Chondrocyte (in vitro differentiated cells): Measurements from ENCODE around the gene DGCR2. TPM values are rescaled to one million over a fixed set of nuclear protein-coding genes. Genes with fewer than 3 reads are reported as not detected.
A peak's percentile ranks its signal among the peaks of the same experiment; 100 is the strongest.
"Not testable (repeated sequence)": the region's sequence is repeated elsewhere in the genome, so short reads cannot be mapped to it uniquely, and the experiment has no call there.

ENCODE experiments used
- DNase-seq: peaks from one replicate; pipeline ENCODE4 v3.0.0; 2021; ENCODE audit warnings: mixed read lengths, low spot score
- H3K27ac Mint-ChIP-seq: one replicate; pipeline ENCODE4 v1.8.0; 2021; ENCODE audit warnings: mild to moderate bottlenecking, moderate library complexity, mixed read lengths; ENCODE audit not compliant: unreplicated experiment
- H3K27me3 Mint-ChIP-seq: 2 replicates; pipeline ENCODE4 v1.8.0; 2021; ENCODE audit warnings: low read depth, mixed read lengths
- H3K36me3 Mint-ChIP-seq: 2 replicates; pipeline ENCODE4 v1.8.0; 2021; ENCODE audit warnings: low read depth, mixed read lengths
- H3K4me1 Mint-ChIP-seq: 2 replicates; pipeline ENCODE4 v1.8.0; 2021; ENCODE audit warnings: low read depth, mild to moderate bottlenecking, mixed read lengths
- H3K4me3 Mint-ChIP-seq: one replicate; pipeline ENCODE4 v1.8.0; 2021; ENCODE audit warnings: mild to moderate bottlenecking, moderate library complexity, mixed read lengths; ENCODE audit not compliant: unreplicated experiment
- H3K9me3 Mint-ChIP-seq: 2 replicates; pipeline ENCODE4 v1.8.0; 2021; ENCODE audit warnings: low read depth, mixed read lengths
- total RNA-seq: library from RNA; stranded (reverse); gene quantifications from 3 replicates; pipeline ENCODE4 v1.2.1, GENCODE V29; 2021
- TF ChIP-seq, protein P1 (sequence below): fragments of 200-600 bp; sonication (generic); IDR thresholded peaks from 2 replicates; pipeline ENCODE4 v1.5.0; 2021; ENCODE audit warnings: antibody characterized with exemption, mild to moderate bottlenecking, moderate library complexity

The DGCR2 gene
- total RNA-seq, 1 donor from 2014 or later, result 45.8 TPM

DNA sequence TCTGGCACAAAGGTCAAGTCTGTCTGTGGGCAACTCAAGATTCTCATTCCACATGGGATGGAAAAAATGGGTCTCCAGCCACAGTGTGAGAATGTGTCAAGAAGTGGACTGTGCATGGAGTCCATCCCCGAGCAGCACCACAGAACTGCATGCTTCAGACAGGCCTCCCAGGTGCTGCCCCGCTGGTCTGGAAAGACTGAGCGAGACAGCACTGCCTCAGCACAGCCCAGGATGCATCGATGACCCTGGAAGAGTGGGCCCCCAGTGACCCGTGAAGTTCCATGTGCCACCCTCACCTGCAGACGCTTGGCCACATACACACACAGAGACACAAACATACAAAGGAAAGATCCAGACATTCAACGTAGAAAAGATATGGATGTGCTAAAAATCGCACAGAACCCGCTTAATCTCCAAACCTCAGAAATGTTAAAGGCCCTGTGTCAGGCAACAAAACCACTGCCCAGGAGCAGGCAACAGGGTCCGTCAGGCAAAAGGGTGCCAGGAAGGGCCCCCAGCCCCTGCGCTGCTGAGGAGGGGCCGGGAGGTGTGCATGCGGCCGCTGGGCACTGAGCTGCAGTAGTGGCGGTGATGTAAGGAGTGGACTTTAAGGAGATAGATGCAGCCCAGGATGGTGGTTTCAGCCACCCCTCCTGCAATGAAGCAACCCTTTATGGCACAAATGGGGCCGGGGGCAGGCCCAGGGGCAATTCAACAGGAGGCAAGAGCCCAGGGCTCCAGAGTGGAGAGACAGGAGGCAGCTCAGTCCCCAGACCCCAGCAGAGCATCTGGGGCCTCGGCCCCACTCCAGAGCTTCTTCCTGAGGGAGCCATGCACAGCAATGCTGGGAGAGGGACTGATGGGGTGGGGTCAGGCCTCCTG lies 84.7 kb downstream of the DGCR2 start:
- H3K36me3 Mint-ChIP-seq, result peaks cover 15% of the 10 kb centered on the region
- DNase-seq, result no peak
- H3K4me1 Mint-ChIP-seq, result no peaks in the 10 kb centered on the region
- H3K4me3 Mint-ChIP-seq, result no peak overlapping the region
- TF ChIP-seq, protein P1, sequence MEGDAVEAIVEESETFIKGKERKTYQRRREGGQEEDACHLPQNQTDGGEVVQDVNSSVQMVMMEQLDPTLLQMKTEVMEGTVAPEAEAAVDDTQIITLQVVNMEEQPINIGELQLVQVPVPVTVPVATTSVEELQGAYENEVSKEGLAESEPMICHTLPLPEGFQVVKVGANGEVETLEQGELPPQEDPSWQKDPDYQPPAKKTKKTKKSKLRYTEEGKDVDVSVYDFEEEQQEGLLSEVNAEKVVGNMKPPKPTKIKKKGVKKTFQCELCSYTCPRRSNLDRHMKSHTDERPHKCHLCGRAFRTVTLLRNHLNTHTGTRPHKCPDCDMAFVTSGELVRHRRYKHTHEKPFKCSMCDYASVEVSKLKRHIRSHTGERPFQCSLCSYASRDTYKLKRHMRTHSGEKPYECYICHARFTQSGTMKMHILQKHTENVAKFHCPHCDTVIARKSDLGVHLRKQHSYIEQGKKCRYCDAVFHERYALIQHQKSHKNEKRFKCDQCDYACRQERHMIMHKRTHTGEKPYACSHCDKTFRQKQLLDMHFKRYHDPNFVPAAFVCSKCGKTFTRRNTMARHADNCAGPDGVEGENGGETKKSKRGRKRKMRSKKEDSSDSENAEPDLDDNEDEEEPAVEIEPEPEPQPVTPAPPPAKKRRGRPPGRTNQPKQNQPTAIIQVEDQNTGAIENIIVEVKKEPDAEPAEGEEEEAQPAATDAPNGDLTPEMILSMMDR, result no peak
- no peak overlapping the region for H3K27ac Mint-ChIP-seq
- no peaks in the 10 kb centered on the region for H3K9me3 Mint-ChIP-seq
- no peaks in the 10 kb centered on the region for H3K27me3 Mint-ChIP-seq

DNA sequence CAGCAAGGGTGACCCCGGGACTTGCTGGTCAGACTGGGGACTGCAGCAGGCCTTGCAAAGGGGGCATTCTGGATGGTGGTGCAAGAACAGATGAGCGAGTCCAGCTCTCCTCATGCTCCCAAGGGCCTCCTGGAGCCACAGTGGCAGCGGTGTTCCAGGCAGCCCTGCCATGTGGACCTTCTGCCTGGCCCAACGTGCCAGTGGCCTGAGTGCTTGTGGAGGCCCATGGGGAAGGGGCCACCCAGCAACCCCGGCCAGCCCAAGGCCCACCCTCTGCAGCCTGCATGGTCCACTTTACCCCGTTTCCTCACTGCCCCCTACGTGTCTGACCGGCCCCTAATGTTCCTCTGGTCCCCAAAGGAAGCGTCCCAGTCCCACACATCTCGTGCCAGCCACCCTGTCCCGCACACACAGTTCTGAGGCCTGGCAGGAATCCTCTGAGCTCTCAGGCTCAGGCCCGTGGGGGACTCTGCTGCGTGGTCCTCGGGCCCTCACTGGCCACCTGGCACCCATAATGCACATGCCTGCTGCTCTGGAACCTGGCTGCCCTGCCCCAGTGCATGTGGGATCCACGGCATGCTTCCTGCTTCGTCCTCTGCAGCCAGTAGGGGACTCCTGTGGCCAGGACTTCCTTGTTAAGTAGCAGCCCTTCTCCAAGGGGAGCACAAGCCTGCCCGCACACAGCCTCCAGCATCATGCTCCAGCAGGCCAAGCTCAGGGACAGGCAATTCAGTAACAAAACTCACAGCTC lies 85.5 kb downstream of the DGCR2 start:
- H3K27me3 Mint-ChIP-seq, result no peaks in the 10 kb centered on the region
- no peak for DNase-seq
- no peak overlapping the region for H3K27ac Mint-ChIP-seq
- H3K9me3 Mint-ChIP-seq, result no peaks in the 10 kb centered on the region
- no peak overlapping the region for H3K4me3 Mint-ChIP-seq
- peaks cover 12% of the 10 kb centered on the region for H3K36me3 Mint-ChIP-seq
- TF ChIP-seq, protein P1, result peak; percentile 14
- H3K4me1 Mint-ChIP-seq, result no peaks in the 10 kb centered on the region

DNA sequence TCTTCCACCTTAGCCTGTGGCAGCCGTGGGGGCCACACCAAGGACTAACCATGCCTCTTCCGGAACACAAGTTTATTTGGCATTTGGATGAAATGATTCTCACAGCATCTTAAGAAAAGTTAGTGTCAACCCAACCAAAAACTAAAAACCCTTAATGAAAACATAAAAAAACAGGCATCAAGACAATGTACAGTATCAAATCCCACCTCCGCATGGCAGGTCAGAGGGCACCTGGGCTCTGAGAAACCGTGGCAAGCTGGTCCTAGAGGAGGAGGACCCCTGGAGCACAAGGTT lies 86.0 kb downstream of the DGCR2 start:
- peaks cover 4% of the 10 kb centered on the region for H3K27me3 Mint-ChIP-seq
- no peak overlapping the region for H3K27ac Mint-ChIP-seq
- TF ChIP-seq, protein P1, result no peak
- no peaks in the 10 kb centered on the region for H3K9me3 Mint-ChIP-seq
- no peaks in the 10 kb centered on the region for H3K4me1 Mint-ChIP-seq
- no peak for DNase-seq
- H3K4me3 Mint-ChIP-seq, result no peak overlapping the region
- H3K36me3 Mint-ChIP-seq, result peaks cover 11% of the 10 kb centered on the region

DNA sequence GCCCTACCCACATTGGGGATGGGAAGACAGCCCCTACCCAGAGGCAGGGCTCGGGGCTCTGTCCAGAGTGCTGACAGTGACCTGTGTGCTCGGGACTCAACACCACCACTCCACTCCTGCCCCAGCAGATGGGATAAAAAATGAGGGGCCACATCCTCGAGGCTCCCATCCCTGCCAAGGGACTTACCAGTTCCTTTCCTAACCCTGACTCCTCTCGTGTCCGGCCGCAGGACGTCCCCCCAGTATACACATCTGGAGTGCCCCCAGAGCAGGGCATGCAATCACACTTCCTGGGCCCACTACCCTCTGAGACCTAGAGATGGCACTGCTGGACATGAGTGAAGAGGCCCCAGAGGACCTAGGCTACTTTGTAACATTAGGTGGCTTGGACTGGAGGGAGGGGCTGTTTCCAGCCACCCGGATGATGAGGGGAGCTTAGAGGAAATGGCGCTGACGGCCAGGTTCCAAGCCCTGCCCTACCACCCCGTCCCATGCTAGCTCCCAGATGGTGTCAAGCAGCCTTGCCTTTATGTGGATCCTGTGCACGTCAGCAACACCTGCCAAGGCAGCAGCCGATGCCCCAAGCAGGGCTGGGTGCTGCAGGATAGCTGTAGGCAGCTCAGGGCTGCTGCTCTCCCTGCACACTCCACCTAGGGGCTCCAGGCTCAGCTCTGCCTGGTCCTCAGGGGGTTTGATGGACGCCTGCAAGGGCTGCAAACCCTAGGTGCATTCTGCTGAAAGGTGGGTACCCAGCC lies 86.6 kb downstream of the DGCR2 start:
- peaks cover 6% of the 10 kb centered on the region for H3K27me3 Mint-ChIP-seq
- DNase-seq, result no peak
- no peaks in the 10 kb centered on the region for H3K9me3 Mint-ChIP-seq
- no peak overlapping the region for H3K27ac Mint-ChIP-seq
- H3K4me1 Mint-ChIP-seq, result no peaks in the 10 kb centered on the region
- TF ChIP-seq, protein P1, result no peak
- H3K36me3 Mint-ChIP-seq, result peaks cover 8% of the 10 kb centered on the region
- H3K4me3 Mint-ChIP-seq, result no peak overlapping the region

DNA sequence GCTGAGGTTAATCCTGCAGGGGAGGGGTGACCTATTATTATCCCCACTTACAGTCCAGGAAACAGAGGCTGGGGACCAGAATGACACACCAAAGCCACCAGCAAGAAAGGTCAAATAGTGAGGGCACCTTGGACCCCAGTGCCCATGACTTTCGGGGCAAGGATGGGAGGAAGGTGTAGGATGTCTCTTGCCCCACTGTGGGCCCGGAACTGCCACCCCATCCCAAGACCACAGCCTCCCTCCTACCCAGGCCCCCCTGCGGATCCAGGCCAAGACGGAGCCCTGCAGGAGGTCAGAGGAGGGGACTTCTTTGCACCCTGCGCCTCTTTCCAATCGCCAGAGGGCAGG lies 87.1 kb downstream of the DGCR2 start:
- not testable (repeated sequence) for H3K4me3 Mint-ChIP-seq, H3K9me3 Mint-ChIP-seq, H3K27me3 Mint-ChIP-seq, H3K36me3 Mint-ChIP-seq, H3K27ac Mint-ChIP-seq, H3K4me1 Mint-ChIP-seq, DNase-seq

DNA sequence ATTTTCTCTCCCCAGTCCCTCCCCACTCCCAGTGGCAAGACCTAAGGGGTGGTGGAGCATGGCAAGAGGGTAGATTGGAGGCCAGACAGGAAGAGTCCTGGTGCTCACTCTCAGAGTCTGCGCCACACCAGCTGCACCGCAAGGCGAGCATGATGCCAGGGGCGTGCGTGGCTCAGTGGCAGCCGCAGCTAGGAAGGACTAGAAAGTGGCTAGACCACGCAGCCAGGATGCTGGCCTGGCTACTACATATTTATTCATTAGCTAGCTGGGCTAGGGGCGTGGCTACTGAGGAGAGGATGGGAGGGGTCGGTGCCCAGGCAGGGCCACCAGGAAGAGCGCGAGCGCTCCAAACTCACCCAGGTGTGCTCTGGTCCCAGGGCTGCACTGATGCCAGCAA lies 87.5 kb downstream of the DGCR2 start:
- not testable (repeated sequence) for H3K4me1 Mint-ChIP-seq, H3K27me3 Mint-ChIP-seq, DNase-seq

DNA sequence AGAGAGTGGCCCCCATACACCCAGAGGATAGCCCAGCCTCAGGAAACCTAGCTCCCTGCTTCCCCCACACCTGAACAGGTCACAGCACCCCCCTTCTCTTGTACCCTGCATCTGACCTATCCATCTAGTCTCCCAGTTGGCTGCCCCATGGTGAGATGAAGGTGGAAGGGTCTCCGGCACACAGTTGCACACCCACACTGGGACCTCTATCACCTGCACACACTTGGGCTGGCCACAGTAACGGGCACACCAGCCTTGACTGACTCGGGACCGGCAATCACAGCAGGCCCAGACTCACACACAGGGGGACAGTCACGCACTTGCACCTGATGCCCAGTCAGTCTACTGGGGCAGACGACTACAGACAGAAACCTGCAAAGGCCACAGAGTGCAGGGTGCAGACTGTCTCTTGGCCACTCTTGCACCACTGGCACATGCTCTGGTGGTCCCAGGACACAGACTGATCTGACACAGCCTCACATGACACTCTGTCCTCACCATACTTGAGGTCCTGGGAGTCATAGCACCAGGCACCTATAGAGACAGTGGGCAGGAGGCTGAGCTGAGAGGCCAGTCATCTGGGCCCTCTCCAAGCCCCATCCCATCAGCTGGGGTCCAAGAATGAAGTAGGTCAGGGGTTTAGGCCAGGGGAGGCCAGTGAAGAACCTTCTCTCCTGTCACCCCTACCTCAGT lies 88.0 kb downstream of the DGCR2 start:
- not testable (repeated sequence) for H3K36me3 Mint-ChIP-seq, H3K27ac Mint-ChIP-seq, H3K4me3 Mint-ChIP-seq, H3K4me1 Mint-ChIP-seq, H3K9me3 Mint-ChIP-seq, H3K27me3 Mint-ChIP-seq, DNase-seq

More for the DNA sequence above, 87.5 kb downstream of the DGCR2 start:
- not testable (repeated sequence) for H3K27ac Mint-ChIP-seq, H3K9me3 Mint-ChIP-seq, H3K4me3 Mint-ChIP-seq, H3K36me3 Mint-ChIP-seq

DNA sequence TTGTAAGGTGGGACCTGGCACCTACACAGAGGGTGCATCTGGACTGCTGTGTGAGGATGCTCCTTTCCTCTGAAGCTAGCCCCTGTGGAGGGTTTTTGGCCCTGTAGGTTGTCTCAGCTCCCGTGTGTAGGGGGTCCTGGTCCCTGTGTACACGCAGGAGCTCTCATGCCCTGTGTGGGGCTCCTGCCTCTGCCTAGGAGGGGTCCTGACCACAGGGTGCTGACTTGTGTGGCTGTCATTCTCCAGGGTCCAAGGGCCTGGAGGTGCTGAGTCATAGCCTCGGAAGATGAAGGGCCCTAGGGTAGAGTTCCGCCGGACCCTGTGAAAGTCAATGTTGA lies 88.7 kb downstream of the DGCR2 start:
- H3K9me3 Mint-ChIP-seq, DNase-seq, H3K4me3 Mint-ChIP-seq, H3K36me3 Mint-ChIP-seq, H3K27ac Mint-ChIP-seq, H3K4me1 Mint-ChIP-seq: not testable (repeated sequence)
- peaks cover 14% of the 10 kb centered on the region for H3K27me3 Mint-ChIP-seq
